SK-N-SH (cell line): Measurements from ENCODE around the gene BRAT1. TPM values are rescaled to one million over a fixed set of nuclear protein-coding genes. Genes with fewer than 3 reads are reported as not detected.

Experiments used
- CTCF ChIA-PET: fragments of 300-600, 350-600 bp; formaldehyde crosslinking; extraction: SDS; loops from one replicate; lab custom pipeline; 2021; lab: Yijun Ruan, JAX
- POLR2A ChIA-PET: fragments of 350-600 bp; sonication (Branson Sonifier 250); formaldehyde crosslinking; extraction: SDS; loops from one replicate; lab custom pipeline; 2020; ENCODE audit warnings: antibody characterized with exemption, inconsistent platforms; lab: Yijun Ruan, JAX
- DNase-seq: peaks from one replicate; pipeline ENCODE4 v3.0.0; 2012
- H2AFZ ChIP-seq: fragments of 200-600 bp; sonication (generic); 2 replicates; pipeline ENCODE4 v1.8.1; 2016; ENCODE audit warnings: antibody characterized with exemption, mild to moderate bottlenecking, low read depth
- H3F3A ChIP-seq: fragments of 200-600 bp; sonication (generic); replicated peaks from 2 replicates; pipeline ENCODE3; 2016; ENCODE audit warnings: antibody characterized with exemption, mild to moderate bottlenecking; ENCODE audit not compliant: insufficient read depth
- H3K27ac ChIP-seq, 2 experiments: fragments of 200-500 bp in 1 of 2; fragments of 200-600 bp in 1 of 2; sonication (Bioruptor generic) in 1 of 2; sonication (generic), shearing (Covaris generic) in 1 of 2; 2 replicates each; pipeline versions ENCODE4 v1.5.1 to v1.6.1; 2014 to 2016; ENCODE audit warnings: low read depth in 2 of 2, inconsistent platforms in 1 of 2, low read length in 1 of 2, mild to moderate bottlenecking in 1 of 2, mixed read lengths in 1 of 2
- H3K27me3 ChIP-seq: fragments of 200-600 bp; sonication (generic), shearing (Covaris generic); 2 replicates; pipeline ENCODE4 v1.6.1; 2016; ENCODE audit warnings: mixed run types; ENCODE audit not compliant: insufficient read depth
- H3K36me3 ChIP-seq, 2 experiments: fragments of 200-500 bp in 1 of 2; fragments of 200-600 bp in 1 of 2; sonication (Bioruptor generic) in 1 of 2; sonication (generic) in 1 of 2; replicated peaks in 1 of 2; 2 replicates each; pipeline versions ENCODE3 to v1.5.1; 2014 to 2016; ENCODE audit warnings: low read length in 1 of 2, mild to moderate bottlenecking in 1 of 2; ENCODE audit not compliant: insufficient read depth in 2 of 2, control insufficient read depth in 1 of 2
- H3K4me1 ChIP-seq, 2 experiments: fragments of 200-500 bp in 1 of 2; fragments of 200-600 bp in 1 of 2; sonication (Bioruptor generic) in 1 of 2; sonication (generic), shearing (Covaris generic) in 1 of 2; 2 replicates each; pipeline versions ENCODE4 v1.5.1 to v1.6.1; 2014 to 2016; ENCODE audit warnings: low read depth in 1 of 2, low read length in 1 of 2, mixed run types in 1 of 2; ENCODE audit not compliant: insufficient read depth in 2 of 2, control insufficient read depth in 1 of 2
- H3K4me2 ChIP-seq: fragments of 200-600 bp; sonication (generic), shearing (Covaris generic); 2 replicates; pipeline ENCODE4 v1.6.1; 2017; ENCODE audit warnings: mixed run types
- H3K4me3 ChIP-seq, 2 experiments: fragments of 200-500 bp in 1 of 2; fragments of 200-600 bp in 1 of 2; sonication (Bioruptor generic) in 1 of 2; sonication (generic), shearing (Covaris generic) in 1 of 2; 2 replicates each; pipeline versions ENCODE4 v1.5.1 to v1.8.1; 2014 to 2016; ENCODE audit warnings: low read depth in 2 of 2, inconsistent platforms in 1 of 2, low read length in 1 of 2, mild to moderate bottlenecking in 1 of 2, mixed read lengths in 1 of 2, moderate library complexity in 1 of 2
- H3K79me2 ChIP-seq: fragments of 200-600 bp; sonication (generic); 2 replicates; pipeline ENCODE4 v1.8.1; 2017; ENCODE audit warnings: mild to moderate bottlenecking; ENCODE audit not compliant: insufficient read depth
- H3K9ac ChIP-seq: fragments of 200-600 bp; sonication (generic); 2 replicates; pipeline ENCODE4 v1.6.1; 2017; ENCODE audit warnings: mixed run types
- H3K9me2 ChIP-seq: fragments of 200-600 bp; sonication (generic); 2 replicates; pipeline ENCODE4 v1.6.1; 2017; ENCODE audit warnings: mixed run types
- H3K9me3 ChIP-seq: fragments of 200-600 bp; sonication (generic); 2 replicates; pipeline ENCODE4 v1.6.1; 2017; ENCODE audit warnings: mixed run types, mild to moderate bottlenecking, moderate library complexity
- H4K20me1 ChIP-seq: fragments of 200-600 bp; sonication (generic); 2 replicates; pipeline ENCODE4 v1.6.1; 2017; ENCODE audit warnings: mild to moderate bottlenecking, mixed run types; ENCODE audit not compliant: insufficient read depth
- EZH2phosphoT487 ChIP-seq: fragments of 200-600 bp; sonication (generic); IDR thresholded peaks from 2 replicates; pipeline ENCODE4 v1.6.1; 2017; ENCODE audit warnings: low read depth, mixed run types, mild to moderate bottlenecking, antibody characterized with exemption, moderate library complexity, borderline replicate concordance
- FOSL2 ChIP-seq: IDR thresholded peaks from 2 replicates; pipeline ENCODE4 v1.4.0; 2012; ENCODE audit warnings: low read depth, mild to moderate bottlenecking, moderate library complexity, borderline replicate concordance
- FOXJ3 ChIP-seq: sonication (generic); formaldehyde crosslinking; IDR thresholded peaks from 2 replicates; pipeline ENCODE4 v1.5.1; 2020; ENCODE audit warnings: mild to moderate bottlenecking, missing genetic modification reagents
- FOXM1 ChIP-seq: IDR thresholded peaks from 2 replicates; pipeline ENCODE4 v1.4.0; 2012; ENCODE audit warnings: low read depth, mild to moderate bottlenecking
- GABPA ChIP-seq: IDR thresholded peaks from 2 replicates; pipeline ENCODE4 v1.4.0; 2012; ENCODE audit warnings: low read depth, mild to moderate bottlenecking
- MXI1 ChIP-seq: IDR thresholded peaks from 2 replicates; pipeline ENCODE4 v1.6.1; 2012; ENCODE audit warnings: mild to moderate bottlenecking, low read depth, low read length, improper control_type of control experiment
- NFIC ChIP-seq: IDR thresholded peaks from 2 replicates; pipeline ENCODE4 v1.4.0; 2012; ENCODE audit warnings: borderline replicate concordance
- POLR2AphosphoS5 ChIP-seq: IDR thresholded peaks from 2 replicates; pipeline ENCODE4 v1.6.1; 2012; ENCODE audit warnings: low read depth, low read length
- RFX5 ChIP-seq: IDR thresholded peaks from 2 replicates; pipeline ENCODE4 v1.6.1; 2012; ENCODE audit warnings: mild to moderate bottlenecking, improper control_type of control experiment, low read length
- RXRA ChIP-seq: IDR thresholded peaks from 2 replicates; pipeline ENCODE4 v1.4.0; 2012; ENCODE audit warnings: low read depth, mild to moderate bottlenecking, borderline replicate concordance
- TAF1 ChIP-seq: IDR thresholded peaks from 2 replicates; pipeline ENCODE4 v1.6.1; 2012; ENCODE audit warnings: low read depth, mild to moderate bottlenecking, low read length, moderate library complexity, borderline replicate concordance
- TCF12 ChIP-seq: IDR thresholded peaks from 2 replicates; pipeline ENCODE4 v1.4.0; 2012
- TEAD4 ChIP-seq: IDR thresholded peaks from 2 replicates; pipeline ENCODE4 v1.4.0; 2012; ENCODE audit warnings: mild to moderate bottlenecking, borderline replicate concordance; ENCODE audit not compliant: insufficient read depth
- WGBS: methylation state at CpG from one replicate; pipeline ENCODE4 v1.1.6; 2017; ENCODE audit warnings: low lambda C conversion rate; 5-methylcytosine and 5-hydroxymethylcytosine counted together
- polyA plus RNA-seq, 3 experiments: library from polyadenylated mRNA; depleted of rRNA; stranded (reverse); fragments of >200 nt; gene quantifications; 2 replicates each; pipeline ENCODE4 v1.2.3, GENCODE V29; 2012
- TF ChIP-seq, protein P1 (sequence below): IDR thresholded peaks from 2 replicates; pipeline ENCODE4 v1.4.0; 2012; ENCODE audit warnings: low read depth
- TF ChIP-seq, protein P2 (sequence below): IDR thresholded peaks from 2 replicates; pipeline ENCODE4; 2012
- TF ChIP-seq, protein P3 (sequence below): fragments of 150-350 bp; IDR thresholded peaks from 2 replicates; pipeline ENCODE4 v1.6.1; 2017; ENCODE audit warnings: antibody characterized with exemption, low read length, low read depth, borderline replicate concordance
- TF ChIP-seq, protein P4 (sequence below): IDR thresholded peaks from 2 replicates; pipeline ENCODE4 v1.4.0; 2012; ENCODE audit warnings: low read depth, borderline replicate concordance
- TF ChIP-seq, protein P5 (sequence below): IDR thresholded peaks from 2 replicates; pipeline ENCODE4 v1.4.0; 2012; ENCODE audit warnings: low read depth, borderline replicate concordance
- TF ChIP-seq, protein P6 (sequence below): fragments of 200-600 bp; sonication (generic); IDR thresholded peaks from 2 replicates; pipeline ENCODE4 v1.6.1; 2017; ENCODE audit warnings: antibody characterized with exemption, mild to moderate bottlenecking, moderate library complexity

BRAT1 gene
- polyA plus RNA-seq, 1 of the 3 experiments (the other 2 are of a cell fraction): 36.2 TPM

DNA sequence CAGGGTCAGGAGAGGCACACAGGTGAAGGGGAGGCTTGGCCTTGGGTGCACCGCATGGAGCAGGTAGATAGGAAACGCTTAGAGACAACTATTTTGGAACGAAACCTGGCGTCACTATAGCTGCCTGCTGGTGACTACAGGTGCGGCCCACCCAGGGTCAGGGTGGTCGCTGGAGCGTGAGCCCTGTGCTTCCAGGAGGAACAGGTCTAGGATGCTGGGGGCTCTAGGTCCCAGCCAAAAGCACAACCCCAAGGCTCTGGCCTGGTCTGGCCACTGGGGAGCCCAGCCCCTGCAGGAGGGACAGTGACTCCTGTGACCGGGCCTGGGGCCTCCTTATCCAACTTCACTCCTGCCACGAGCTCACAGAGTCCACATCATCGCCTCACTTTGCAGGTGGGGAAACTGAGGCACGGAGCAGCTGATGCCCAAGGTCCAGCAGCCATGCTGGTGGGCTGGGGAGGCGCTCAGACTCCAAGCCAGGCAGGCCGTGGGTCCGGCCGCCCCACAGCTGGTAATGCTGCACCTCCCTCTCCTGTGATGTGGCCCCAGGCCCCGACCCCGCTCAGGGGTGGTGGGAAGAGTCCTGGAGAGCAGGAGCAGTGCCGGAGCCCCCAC lies 26.7 kb downstream of the BRAT1 start:
- no peak overlapping the region for H3K4me3 ChIP-seq
- POLR2A ChIA-PET: interaction anchor here (1.1 to 1.4 kb wide), 2 partner anchors 10 to 27 kb away, joined by 3 read pairs; no protein-coding TSS in a partner anchor
- TF ChIP-seq, protein P1, sequence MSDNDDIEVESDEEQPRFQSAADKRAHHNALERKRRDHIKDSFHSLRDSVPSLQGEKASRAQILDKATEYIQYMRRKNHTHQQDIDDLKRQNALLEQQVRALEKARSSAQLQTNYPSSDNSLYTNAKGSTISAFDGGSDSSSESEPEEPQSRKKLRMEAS: no peak
- no peak for TF ChIP-seq POLR2AphosphoS5
- TF ChIP-seq, protein P2, sequence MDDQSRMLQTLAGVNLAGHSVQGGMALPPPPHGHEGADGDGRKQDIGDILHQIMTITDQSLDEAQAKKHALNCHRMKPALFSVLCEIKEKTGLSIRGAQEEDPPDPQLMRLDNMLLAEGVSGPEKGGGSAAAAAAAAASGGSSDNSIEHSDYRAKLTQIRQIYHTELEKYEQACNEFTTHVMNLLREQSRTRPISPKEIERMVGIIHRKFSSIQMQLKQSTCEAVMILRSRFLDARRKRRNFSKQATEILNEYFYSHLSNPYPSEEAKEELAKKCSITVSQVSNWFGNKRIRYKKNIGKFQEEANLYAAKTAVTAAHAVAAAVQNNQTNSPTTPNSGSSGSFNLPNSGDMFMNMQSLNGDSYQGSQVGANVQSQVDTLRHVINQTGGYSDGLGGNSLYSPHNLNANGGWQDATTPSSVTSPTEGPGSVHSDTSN: no peak
- TF ChIP-seq TAF1: no peak
- TF ChIP-seq FOXJ3 (CRISPR knock-in tag): no peak
- TF ChIP-seq, protein P3, sequence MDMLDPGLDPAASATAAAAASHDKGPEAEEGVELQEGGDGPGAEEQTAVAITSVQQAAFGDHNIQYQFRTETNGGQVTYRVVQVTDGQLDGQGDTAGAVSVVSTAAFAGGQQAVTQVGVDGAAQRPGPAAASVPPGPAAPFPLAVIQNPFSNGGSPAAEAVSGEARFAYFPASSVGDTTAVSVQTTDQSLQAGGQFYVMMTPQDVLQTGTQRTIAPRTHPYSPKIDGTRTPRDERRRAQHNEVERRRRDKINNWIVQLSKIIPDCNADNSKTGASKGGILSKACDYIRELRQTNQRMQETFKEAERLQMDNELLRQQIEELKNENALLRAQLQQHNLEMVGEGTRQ: no peak
- TF ChIP-seq TCF12: no peak
- TF ChIP-seq FOSL2: no peak
- no peak for TF ChIP-seq TEAD4
- no peak for TF ChIP-seq MXI1
- no peak for TF ChIP-seq NFIC
- TF ChIP-seq FOXM1: no peak
- TF ChIP-seq, protein P4, sequence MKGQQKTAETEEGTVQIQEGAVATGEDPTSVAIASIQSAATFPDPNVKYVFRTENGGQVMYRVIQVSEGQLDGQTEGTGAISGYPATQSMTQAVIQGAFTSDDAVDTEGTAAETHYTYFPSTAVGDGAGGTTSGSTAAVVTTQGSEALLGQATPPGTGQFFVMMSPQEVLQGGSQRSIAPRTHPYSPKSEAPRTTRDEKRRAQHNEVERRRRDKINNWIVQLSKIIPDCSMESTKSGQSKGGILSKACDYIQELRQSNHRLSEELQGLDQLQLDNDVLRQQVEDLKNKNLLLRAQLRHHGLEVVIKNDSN: no peak
- TF ChIP-seq, protein P5, sequence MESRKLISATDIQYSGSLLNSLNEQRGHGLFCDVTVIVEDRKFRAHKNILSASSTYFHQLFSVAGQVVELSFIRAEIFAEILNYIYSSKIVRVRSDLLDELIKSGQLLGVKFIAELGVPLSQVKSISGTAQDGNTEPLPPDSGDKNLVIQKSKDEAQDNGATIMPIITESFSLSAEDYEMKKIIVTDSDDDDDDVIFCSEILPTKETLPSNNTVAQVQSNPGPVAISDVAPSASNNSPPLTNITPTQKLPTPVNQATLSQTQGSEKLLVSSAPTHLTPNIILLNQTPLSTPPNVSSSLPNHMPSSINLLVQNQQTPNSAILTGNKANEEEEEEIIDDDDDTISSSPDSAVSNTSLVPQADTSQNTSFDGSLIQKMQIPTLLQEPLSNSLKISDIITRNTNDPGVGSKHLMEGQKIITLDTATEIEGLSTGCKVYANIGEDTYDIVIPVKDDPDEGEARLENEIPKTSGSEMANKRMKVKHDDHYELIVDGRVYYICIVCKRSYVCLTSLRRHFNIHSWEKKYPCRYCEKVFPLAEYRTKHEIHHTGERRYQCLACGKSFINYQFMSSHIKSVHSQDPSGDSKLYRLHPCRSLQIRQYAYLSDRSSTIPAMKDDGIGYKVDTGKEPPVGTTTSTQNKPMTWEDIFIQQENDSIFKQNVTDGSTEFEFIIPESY: no peak
- no peak for TF ChIP-seq RXRA
- TF ChIP-seq GABPA: no peak
- no peak for TF ChIP-seq RFX5
- TF ChIP-seq, protein P6, sequence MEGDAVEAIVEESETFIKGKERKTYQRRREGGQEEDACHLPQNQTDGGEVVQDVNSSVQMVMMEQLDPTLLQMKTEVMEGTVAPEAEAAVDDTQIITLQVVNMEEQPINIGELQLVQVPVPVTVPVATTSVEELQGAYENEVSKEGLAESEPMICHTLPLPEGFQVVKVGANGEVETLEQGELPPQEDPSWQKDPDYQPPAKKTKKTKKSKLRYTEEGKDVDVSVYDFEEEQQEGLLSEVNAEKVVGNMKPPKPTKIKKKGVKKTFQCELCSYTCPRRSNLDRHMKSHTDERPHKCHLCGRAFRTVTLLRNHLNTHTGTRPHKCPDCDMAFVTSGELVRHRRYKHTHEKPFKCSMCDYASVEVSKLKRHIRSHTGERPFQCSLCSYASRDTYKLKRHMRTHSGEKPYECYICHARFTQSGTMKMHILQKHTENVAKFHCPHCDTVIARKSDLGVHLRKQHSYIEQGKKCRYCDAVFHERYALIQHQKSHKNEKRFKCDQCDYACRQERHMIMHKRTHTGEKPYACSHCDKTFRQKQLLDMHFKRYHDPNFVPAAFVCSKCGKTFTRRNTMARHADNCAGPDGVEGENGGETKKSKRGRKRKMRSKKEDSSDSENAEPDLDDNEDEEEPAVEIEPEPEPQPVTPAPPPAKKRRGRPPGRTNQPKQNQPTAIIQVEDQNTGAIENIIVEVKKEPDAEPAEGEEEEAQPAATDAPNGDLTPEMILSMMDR: no peak
- no peak for TF ChIP-seq EZH2phosphoT487
- TF ChIP-seq, all 33 proteins: peak for 0
- Histone ChIP-seq H3K4me1 (peaks cover 45 to 49% of the 10 kb centered on the region in 2 experiments; a peak in 3 of 4 replicates), H3K4me2 (peak overlapping the region; percentile 71), H2AFZ (no peak overlapping the region), H4K20me1 (no peaks in the 10 kb centered on the region), H3K27me3 (no peaks in the 10 kb centered on the region), H3K9me3 (no peaks in the 10 kb centered on the region), H3K9ac (no peak overlapping the region), H3K36me3 (peaks cover 6 to 7% of the 10 kb centered on the region in 2 experiments), H3K9me2 (no peaks in the 10 kb centered on the region), H3K27ac (peak overlapping the region in 1 of 2 experiments; percentile 53; a peak in 2 of 4 replicates), H3K79me2 (peaks cover 11% of the 10 kb centered on the region; the same call in 1 of the 2 replicates), H3F3A (peaks cover 42% of the 10 kb centered on the region)
- no peak for DNase-seq
- 88% methylated on average over 9 of the region's 18 CpGs for WGBS
- CTCF ChIA-PET: interaction anchor here (0.7 to 1.8 kb wide), 4 partner anchors 15 to 142 kb away, joined by 3 to 5 read pairs (median 3); no protein-coding TSS in a partner anchor
